DMS114 treated with DMSO at 0.1 percent for 48 hours (cell line): ENCODE results near the gene DBP.

Experiments used
- DNase-seq: peaks from one replicate; lab custom pipeline; 2025; ENCODE audit not compliant: unreplicated experiment; lab: John Stamatoyannopoulos, UW

DBP gene

GRCh38 chr19:48628486-48629296, 8.5 kb downstream of the DBP start:
- DNase-seq = no peak

- no peak for DNase-seq
Observed at GRCh38 chr19:48627865-48628314, 9.3 kb downstream of the DBP start.

GRCh38 chr19:48627201-48627864, 9.8 kb downstream of the DBP start:
- DNase-seq = no peak

- DNase-seq = no peak
Observed at GRCh38 chr19:48625891-48626327, 11.3 kb downstream of the DBP start.

GRCh38 chr19:48624791-48625723, 12.1 kb downstream of the DBP start:
- DNase-seq = no peak

- DNase-seq = peak; percentile 83
Observed at GRCh38 chr19:48624067-48624594, 13.0 kb downstream of the DBP start.

GRCh38 chr19:48623556-48624066, 13.6 kb downstream of the DBP start:
- no peak for DNase-seq

- no peak for DNase-seq
Observed at GRCh38 chr19:48619692-48620585, 17.2 kb downstream of the DBP start.

GRCh38 chr19:48618916-48619691, 18.1 kb downstream of the DBP start, which contains the start of the genes RPL18 and SPHK2:
RPL18 (minus strand) TSS chr19:48619178; CDS start chr19:48619143, 35 bp downstream.
SPHK2 (plus strand) TSS chr19:48619506; CDS start chr19:48620515, 1,009 bp downstream.
- DNase-seq = peak; percentile 93

GRCh38 chr19:48618278-48618915, 18.8 kb downstream of the DBP start:
- DNase-seq = no peak

- no peak for DNase-seq
Observed at GRCh38 chr19:48617146-48617937, 19.8 kb downstream of the DBP start.

- no peak for DNase-seq
Observed at GRCh38 chr19:48616491-48617056, 20.6 kb downstream of the DBP start.

GRCh38 chr19:48616041-48616436, 21.1 kb downstream of the DBP start:
- DNase-seq = no peak

- DNase-seq = no peak
Observed at GRCh38 chr19:48615231-48616040, 21.7 kb downstream of the DBP start.

- DNase-seq = no peak
Observed at GRCh38 chr19:48614436-48615230, 22.5 kb downstream of the DBP start, which contains the start of gene FAM83E. FAM83E (minus strand) TSS chr19:48615076; CDS start chr19:48613372, 1,704 bp downstream.
